EL (cell line): ENCODE results near the gene NTRK2.

Source experiments
- DNase-seq: peaks from one replicate; pipeline ENCODE4 v3.0.0-alpha.2; 2016

Gene NTRK2

GRCh38 chr9:84686068-84686467 lies 16.5 kb downstream of the NTRK2 start:
- no peak for DNase-seq

GRCh38 chr9:84688956-84689355 lies 19.4 kb downstream of the NTRK2 start:
- no peak for DNase-seq

- no peak for DNase-seq
Measured at GRCh38 chr9:84691634-84692033, 22.1 kb downstream of the NTRK2 start.

- DNase-seq, result no peak
Measured at GRCh38 chr9:84694248-84694647, 24.7 kb downstream of the NTRK2 start.

- DNase-seq, result no peak
Measured at GRCh38 chr9:84697042-84697441, 27.5 kb downstream of the NTRK2 start.

- peak; percentile 50 for DNase-seq
Measured at GRCh38 chr9:84697509-84698114, 28.1 kb downstream of the NTRK2 start.

GRCh38 chr9:84698323-84698722 lies 28.8 kb downstream of the NTRK2 start:
- no peak for DNase-seq

- DNase-seq, result no peak
Measured at GRCh38 chr9:84699984-84700383, 30.5 kb downstream of the NTRK2 start.

- DNase-seq, result no peak
Measured at GRCh38 chr9:84701801-84702200, 32.3 kb downstream of the NTRK2 start.

- DNase-seq, result no peak
Measured at GRCh38 chr9:84702471-84702870, 32.9 kb downstream of the NTRK2 start.

- peak; percentile 1 for DNase-seq
Measured at GRCh38 chr9:84703793-84704192, 34.3 kb downstream of the NTRK2 start.

GRCh38 chr9:84705128-84705527 lies 35.6 kb downstream of the NTRK2 start:
- no peak for DNase-seq

- DNase-seq, result no peak
Measured at GRCh38 chr9:84708400-84708799, 38.9 kb downstream of the NTRK2 start.

- DNase-seq, result no peak
Measured at GRCh38 chr9:84709056-84709455, 39.5 kb downstream of the NTRK2 start.

GRCh38 chr9:84710701-84711397 lies 41.3 kb downstream of the NTRK2 start:
- no peak for DNase-seq

GRCh38 chr9:84711398-84711777 lies 41.9 kb downstream of the NTRK2 start:
- DNase-seq, result no peak

- peak; percentile 55 for DNase-seq
Measured at GRCh38 chr9:84711936-84712335, 42.4 kb downstream of the NTRK2 start.

GRCh38 chr9:84716217-84716616 lies 46.7 kb downstream of the NTRK2 start:
- DNase-seq, result no peak

GRCh38 chr9:84718476-84718875 lies 48.9 kb downstream of the NTRK2 start:
- DNase-seq, result no peak

- no peak for DNase-seq
Measured at GRCh38 chr9:84722388-84722989, 53.0 kb downstream of the NTRK2 start.

GRCh38 chr9:84723426-84723825 lies 53.9 kb downstream of the NTRK2 start:
- DNase-seq, result no peak

- DNase-seq, result no peak
Measured at GRCh38 chr9:84731696-84732095, 62.2 kb downstream of the NTRK2 start.

- DNase-seq, result peak; percentile 8
Measured at GRCh38 chr9:84736081-84736480, 66.6 kb downstream of the NTRK2 start.

- no peak for DNase-seq
Measured at GRCh38 chr9:84736536-84736935, 67.0 kb downstream of the NTRK2 start.

- no peak for DNase-seq
Measured at GRCh38 chr9:84738353-84738752, 68.8 kb downstream of the NTRK2 start.
